ENCODE measurements around the gene LAMTOR2.
A peak's percentile ranks its signal among the peaks of the same experiment; 100 is the strongest.

Gene LAMTOR2

DNA sequence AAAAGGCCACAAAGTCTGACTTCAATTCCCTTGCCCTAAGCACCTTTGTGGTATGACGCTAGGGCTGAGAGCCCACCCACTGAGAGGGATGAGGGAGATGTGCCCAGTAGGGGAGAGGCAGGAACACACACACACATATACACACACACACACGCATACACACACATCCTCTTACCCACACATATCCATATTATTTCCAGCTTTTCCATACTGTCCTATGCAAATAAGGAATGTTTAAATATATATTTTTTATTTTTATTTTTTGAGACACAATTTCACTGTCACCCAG lies 9.4 kb downstream of the LAMTOR2 start:
- H3K14ac ChIP-seq (ENCODE audit: low read length in 2 of 2), result no peak overlapping the region
- H2BK15ac ChIP-seq (ENCODE audit: low read depth, poor library complexity, severe bottlenecking), result no peak overlapping the region
- no peak overlapping the region for H3K27ac ChIP-seq (ENCODE audit: low read length, poor library complexity, severe bottlenecking)
- H3K4me3 ChIP-seq (ENCODE audit: insufficient read depth in 1 of 2, low read depth in 1 of 2, low read length in 2 of 2), result no peak overlapping the region
- H3K36me3 ChIP-seq (ENCODE audit: control insufficient read depth in 1 of 2, insufficient read depth in 2 of 2, low read depth in 1 of 2, low read length in 2 of 2), result no peaks in the 10 kb centered on the region
- H3K9ac ChIP-seq (ENCODE audit: low read length), result no peak overlapping the region
- H2BK5ac ChIP-seq (ENCODE audit: low read depth, low read length, poor library complexity, severe bottlenecking), result no peak overlapping the region
- no peak overlapping the region for H2BK12ac ChIP-seq (ENCODE audit: low read length in 2 of 2)
- H3K4me2 ChIP-seq (ENCODE audit: low read length, poor library complexity, severe bottlenecking), result no peak overlapping the region
- H2AFZ ChIP-seq (ENCODE audit: low read depth, low read length), result no peak overlapping the region
- H2BK120ac ChIP-seq (ENCODE audit: low read depth, low read length), result no peak overlapping the region
- no peak overlapping the region for H3K4ac ChIP-seq (ENCODE audit: low read depth in 1 of 2, low read length in 2 of 2)
- no peaks in the 10 kb centered on the region for H3K27me3 ChIP-seq (ENCODE audit: control insufficient read depth in 1 of 2, insufficient read depth in 1 of 2, low read length in 2 of 2)
- 33% methylated on average over 1 of the region's 2 CpGs for WGBS
- no peaks in the 10 kb centered on the region for H3K9me3 ChIP-seq (ENCODE audit: control insufficient read depth, low read length)
- no peak overlapping the region for H4K91ac ChIP-seq (ENCODE audit: low read length)
- H2AK5ac ChIP-seq (ENCODE audit: low read length, severe bottlenecking), result no peak overlapping the region
- peaks cover 12% of the 10 kb centered on the region for H3K4me1 ChIP-seq (ENCODE audit: control insufficient read depth, insufficient read depth, low read depth, low read length)
- H4K8ac ChIP-seq (ENCODE audit: low read length), result no peak overlapping the region
- DNase-seq, result peak; percentile 58
- no peaks in the 10 kb centered on the region for H3K79me1 ChIP-seq (replicated peaks; ENCODE audit: low read length, poor library complexity, severe bottlenecking)
- no peak overlapping the region for H3K23ac ChIP-seq (ENCODE audit: low read length in 2 of 2)
- no peak overlapping the region for H3K18ac ChIP-seq (ENCODE audit: low read depth in 1 of 2, low read length in 2 of 2)

DNA sequence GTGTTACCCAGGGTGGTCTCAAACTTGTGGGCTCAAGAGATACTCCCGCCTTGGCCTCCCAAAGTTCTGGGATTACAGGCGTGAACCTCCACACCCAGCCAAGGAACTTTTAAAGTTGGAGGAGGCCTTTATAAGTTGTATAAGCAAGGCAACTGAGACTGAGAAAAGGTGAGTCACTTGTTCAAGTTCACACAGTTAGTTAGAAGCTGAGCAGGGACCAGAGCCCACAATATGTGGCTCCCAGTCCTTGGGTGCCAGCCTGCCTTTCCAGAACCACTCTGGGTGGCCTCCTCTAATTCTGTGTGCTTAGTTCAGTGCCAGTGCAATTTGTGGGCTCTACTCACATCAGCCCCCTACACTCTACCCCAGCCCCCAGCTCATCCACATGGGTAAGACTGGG lies 10.0 kb downstream of the LAMTOR2 start:
- no peak for DNase-seq
- no peak overlapping the region for H3K27ac ChIP-seq (ENCODE audit: low read length, poor library complexity, severe bottlenecking)
- no peaks in the 10 kb centered on the region for H3K79me1 ChIP-seq (replicated peaks; ENCODE audit: low read length, poor library complexity, severe bottlenecking)
- H3K18ac ChIP-seq (ENCODE audit: low read depth in 1 of 2, low read length in 2 of 2), result no peak overlapping the region
- H2BK120ac ChIP-seq (ENCODE audit: low read depth, low read length), result no peak overlapping the region
- H2BK5ac ChIP-seq (ENCODE audit: low read depth, low read length, poor library complexity, severe bottlenecking), result no peak overlapping the region
- H2BK15ac ChIP-seq (ENCODE audit: low read depth, poor library complexity, severe bottlenecking), result no peak overlapping the region
- no peak overlapping the region for H3K4me2 ChIP-seq (ENCODE audit: low read length, poor library complexity, severe bottlenecking)
- no peaks in the 10 kb centered on the region for H3K36me3 ChIP-seq (ENCODE audit: control insufficient read depth in 1 of 2, insufficient read depth in 2 of 2, low read depth in 1 of 2, low read length in 2 of 2)
- H3K4me3 ChIP-seq (ENCODE audit: insufficient read depth in 1 of 2, low read depth in 1 of 2, low read length in 2 of 2), result no peak overlapping the region
- no peaks in the 10 kb centered on the region for H3K9me3 ChIP-seq (ENCODE audit: control insufficient read depth, low read length)
- no peak overlapping the region for H2AFZ ChIP-seq (ENCODE audit: low read depth, low read length)
- WGBS, result 94% methylated on average over 2 of the region's 2 CpGs
- no peak overlapping the region for H2BK12ac ChIP-seq (ENCODE audit: low read length in 2 of 2)
- no peaks in the 10 kb centered on the region for H3K27me3 ChIP-seq (ENCODE audit: control insufficient read depth in 1 of 2, insufficient read depth in 1 of 2, low read length in 2 of 2)
- no peak overlapping the region for H3K9ac ChIP-seq (ENCODE audit: low read length)
- H3K4ac ChIP-seq (ENCODE audit: low read depth in 1 of 2, low read length in 2 of 2), result no peak overlapping the region
- H3K4me1 ChIP-seq (ENCODE audit: control insufficient read depth, insufficient read depth, low read depth, low read length), result peaks cover 12% of the 10 kb centered on the region
- H2AK5ac ChIP-seq (ENCODE audit: low read length, severe bottlenecking), result no peak overlapping the region
- H4K91ac ChIP-seq (ENCODE audit: low read length), result no peak overlapping the region
- no peak overlapping the region for H4K8ac ChIP-seq (ENCODE audit: low read length)
- H3K23ac ChIP-seq (ENCODE audit: low read length in 2 of 2), result no peak overlapping the region
- no peak overlapping the region for H3K14ac ChIP-seq (ENCODE audit: low read length in 2 of 2)

DNA sequence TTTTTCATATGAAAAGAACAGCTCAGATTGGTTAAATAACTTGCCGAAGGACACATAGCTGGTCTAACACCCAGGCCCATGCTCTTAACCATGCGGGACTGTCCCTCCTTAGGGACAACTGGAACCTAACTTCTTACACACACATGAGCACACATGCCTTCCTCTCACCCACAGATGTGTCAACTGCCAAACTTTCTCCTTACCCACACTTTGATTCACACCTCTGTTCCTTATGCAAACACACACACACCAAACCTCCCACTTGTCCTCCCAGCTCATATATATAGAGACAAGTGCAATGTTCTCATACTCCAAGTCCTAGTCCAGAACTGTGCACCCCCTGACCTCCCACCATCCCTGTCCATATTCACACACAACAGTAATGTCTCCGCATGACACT lies 10.6 kb downstream of the LAMTOR2 start:
- DNase-seq, result no peak
- Histone ChIP-seq H3K23ac (ENCODE audit: low read length in 2 of 2) (no peak overlapping the region), H3K4me2 (ENCODE audit: low read length, poor library complexity, severe bottlenecking) (no peak overlapping the region), H3K14ac (ENCODE audit: low read length in 2 of 2) (no peak overlapping the region), H2BK120ac (ENCODE audit: low read depth, low read length) (no peak overlapping the region), H2AFZ (ENCODE audit: low read depth, low read length) (no peak overlapping the region), H2BK15ac (ENCODE audit: low read depth, poor library complexity, severe bottlenecking) (no peak overlapping the region), H3K79me1 (replicated peaks; ENCODE audit: low read length, poor library complexity, severe bottlenecking) (peaks cover 1% of the 10 kb centered on the region), H3K36me3 (ENCODE audit: control insufficient read depth in 1 of 2, insufficient read depth in 2 of 2, low read depth in 1 of 2, low read length in 2 of 2) (peaks cover 0 to 3% of the 10 kb centered on the region in 2 experiments), H3K27me3 (ENCODE audit: control insufficient read depth in 1 of 2, insufficient read depth in 1 of 2, low read length in 2 of 2) (no peaks in the 10 kb centered on the region), H3K4me3 (ENCODE audit: insufficient read depth in 1 of 2, low read depth in 1 of 2, low read length in 2 of 2) (no peak overlapping the region), H4K91ac (ENCODE audit: low read length) (no peak overlapping the region), H4K8ac (ENCODE audit: low read length) (no peak overlapping the region), H2BK12ac (ENCODE audit: low read length in 2 of 2) (no peak overlapping the region), H3K4ac (ENCODE audit: low read depth in 1 of 2, low read length in 2 of 2) (no peak overlapping the region), H3K27ac (ENCODE audit: low read length, poor library complexity, severe bottlenecking) (no peak overlapping the region), H3K9me3 (ENCODE audit: control insufficient read depth, low read length) (no peaks in the 10 kb centered on the region), H2AK5ac (ENCODE audit: low read length, severe bottlenecking) (no peak overlapping the region), H2BK5ac (ENCODE audit: low read depth, low read length, poor library complexity, severe bottlenecking) (no peak overlapping the region), H3K9ac (ENCODE audit: low read length) (no peak overlapping the region), H3K18ac (ENCODE audit: low read depth in 1 of 2, low read length in 2 of 2) (no peak overlapping the region), H3K4me1 (ENCODE audit: control insufficient read depth, insufficient read depth, low read depth, low read length) (peaks cover 12% of the 10 kb centered on the region)
- WGBS, result 89% methylated on average over 3 of the region's 3 CpGs

DNA sequence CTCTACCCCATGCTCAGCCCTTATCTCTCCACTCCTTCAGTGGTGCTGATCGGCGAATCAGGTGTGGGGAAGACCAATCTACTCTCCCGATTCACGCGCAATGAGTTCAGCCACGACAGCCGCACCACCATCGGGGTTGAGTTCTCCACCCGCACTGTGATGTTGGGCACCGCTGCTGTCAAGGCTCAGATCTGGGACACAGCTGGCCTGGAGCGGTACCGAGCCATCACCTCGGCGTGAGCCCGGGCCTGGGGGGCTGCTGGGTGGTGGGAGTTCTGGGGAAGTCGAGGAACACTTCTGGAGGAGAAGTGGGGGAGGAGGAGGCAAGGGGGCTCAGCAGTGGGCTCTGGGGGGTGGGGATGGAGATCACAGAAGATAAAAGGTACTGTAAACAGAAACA lies 11.3 kb downstream of the LAMTOR2 start:
- Histone ChIP-seq H2BK12ac (ENCODE audit: low read length in 2 of 2) (no peak overlapping the region), H2AK5ac (ENCODE audit: low read length, severe bottlenecking) (no peak overlapping the region), H2BK15ac (ENCODE audit: low read depth, poor library complexity, severe bottlenecking) (no peak overlapping the region), H4K91ac (ENCODE audit: low read length) (no peak overlapping the region), H3K36me3 (ENCODE audit: control insufficient read depth in 1 of 2, insufficient read depth in 2 of 2, low read depth in 1 of 2, low read length in 2 of 2) (peaks cover 0 to 3% of the 10 kb centered on the region in 2 experiments), H2BK5ac (ENCODE audit: low read depth, low read length, poor library complexity, severe bottlenecking) (no peak overlapping the region), H3K23ac (ENCODE audit: low read length in 2 of 2) (no peak overlapping the region), H3K27me3 (ENCODE audit: control insufficient read depth in 1 of 2, insufficient read depth in 1 of 2, low read length in 2 of 2) (peaks cover 0 to 2% of the 10 kb centered on the region in 2 experiments), H3K79me1 (replicated peaks; ENCODE audit: low read length, poor library complexity, severe bottlenecking) (peaks cover 1% of the 10 kb centered on the region), H3K14ac (ENCODE audit: low read length in 2 of 2) (no peak overlapping the region), H3K9ac (ENCODE audit: low read length) (no peak overlapping the region), H2AFZ (ENCODE audit: low read depth, low read length) (no peak overlapping the region), H3K4me2 (ENCODE audit: low read length, poor library complexity, severe bottlenecking) (no peak overlapping the region), H3K9me3 (ENCODE audit: control insufficient read depth, low read length) (no peaks in the 10 kb centered on the region), H3K18ac (ENCODE audit: low read depth in 1 of 2, low read length in 2 of 2) (no peak overlapping the region), H3K27ac (ENCODE audit: low read length, poor library complexity, severe bottlenecking) (no peak overlapping the region), H4K8ac (ENCODE audit: low read length) (no peak overlapping the region), H2BK120ac (ENCODE audit: low read depth, low read length) (no peak overlapping the region), H3K4me3 (ENCODE audit: insufficient read depth in 1 of 2, low read depth in 1 of 2, low read length in 2 of 2) (no peak overlapping the region), H3K4ac (ENCODE audit: low read depth in 1 of 2, low read length in 2 of 2) (no peak overlapping the region), H3K4me1 (ENCODE audit: control insufficient read depth, insufficient read depth, low read depth, low read length) (peaks cover 13% of the 10 kb centered on the region)
- no peak for DNase-seq
- 96% methylated on average over 15 of the region's 16 CpGs for WGBS
